Middle frontal gyrus (tissue), 1 donor: Measurements from ENCODE around the gene TMEM253.
A peak's percentile ranks its signal among the peaks of the same experiment; 100 is the strongest.

Experiments
- DNase-seq: peaks from one replicate; pipeline ENCODE4 v3.0.0-alpha.2; 2015; ENCODE audit warnings: low spot score; ENCODE audit errors: extremely low spot score

TMEM253 gene

DNA sequence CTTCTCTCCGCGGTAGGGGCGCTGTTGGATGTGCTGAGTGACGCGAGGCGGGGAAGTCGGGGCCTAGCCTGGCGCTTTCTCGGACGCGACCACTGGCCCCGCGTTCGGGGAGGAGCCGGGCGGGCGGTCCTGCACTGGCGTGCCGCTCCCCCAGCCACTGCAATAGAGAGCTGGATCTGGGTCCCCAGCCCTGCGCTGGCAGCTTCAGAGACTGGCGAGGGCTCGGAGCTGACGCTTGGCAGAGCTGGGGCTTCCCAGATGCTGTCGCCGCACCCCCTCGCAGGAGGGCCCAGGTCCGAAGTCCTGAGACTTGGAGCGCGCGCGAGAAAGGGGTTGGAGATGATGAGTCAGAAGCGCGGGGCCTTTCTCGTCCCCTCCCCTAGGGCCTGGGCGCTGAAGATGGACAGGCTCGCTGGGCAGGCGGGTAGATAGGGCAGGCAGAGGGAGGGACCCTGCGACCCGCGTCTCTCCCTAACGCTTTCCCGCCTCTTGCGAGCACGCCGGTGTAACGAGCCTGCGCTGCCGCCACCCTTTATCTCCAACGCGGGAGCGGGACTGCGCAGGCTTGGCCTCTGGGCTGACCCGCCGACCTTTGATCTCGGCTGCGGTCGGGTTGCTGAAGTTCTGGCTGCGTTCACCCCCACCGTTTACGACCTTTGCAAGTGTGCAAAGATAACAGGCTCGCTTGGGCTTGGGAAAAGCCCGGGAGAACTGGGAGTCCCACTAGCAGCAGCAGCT, 3.0 kb downstream of the TMEM253 start:
- DNase-seq: peak; percentile 93

DNA sequence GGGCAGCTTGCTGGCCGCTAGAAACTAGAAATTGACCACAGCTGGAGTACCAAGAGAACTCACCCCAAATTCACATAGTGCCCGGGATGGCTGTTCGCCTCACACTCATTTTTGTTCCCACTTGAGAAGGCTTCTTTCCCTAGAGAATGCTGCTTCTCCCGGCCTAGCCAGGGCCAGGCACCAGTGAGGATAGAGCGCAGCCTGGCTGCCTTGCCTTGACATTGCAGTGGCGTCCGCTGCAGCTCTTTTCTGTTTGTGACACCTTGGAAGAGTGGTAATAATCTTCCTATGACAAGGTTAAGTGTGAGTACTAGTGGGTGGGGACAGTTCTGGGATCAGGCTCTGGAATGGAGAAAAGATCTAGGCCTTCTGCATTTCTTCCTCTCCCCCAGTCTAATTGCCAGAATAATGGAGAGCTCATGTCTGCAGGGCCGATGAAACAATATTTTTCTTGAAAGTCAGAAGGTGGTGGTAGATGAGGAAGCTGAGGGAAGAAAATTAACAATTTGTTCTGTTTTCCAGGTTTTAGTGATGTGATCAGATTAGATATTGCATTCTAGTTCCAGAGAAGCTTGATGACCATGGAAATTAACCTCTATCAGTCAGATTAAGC, 3.7 kb downstream of the TMEM253 start:
- DNase-seq: peak; percentile 66

DNA sequence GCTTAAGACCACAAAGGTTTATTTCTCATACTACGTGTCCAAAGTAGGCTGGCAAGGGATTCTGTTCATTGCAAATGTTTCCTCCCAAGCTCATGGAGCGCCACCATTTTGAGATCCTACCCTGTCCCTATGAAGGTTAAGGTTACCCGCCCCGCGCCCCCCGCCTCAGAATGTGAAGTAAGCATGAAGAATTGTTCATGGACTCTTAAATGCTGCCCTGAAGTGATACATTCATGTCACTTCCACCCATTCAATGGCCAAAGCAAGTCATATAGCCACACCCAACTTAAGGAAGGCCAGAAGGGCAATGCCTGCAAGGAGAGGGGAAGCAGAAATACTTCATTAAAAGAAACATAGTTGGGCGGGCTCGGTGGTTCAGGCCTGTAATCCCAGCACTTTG, 4.2 kb downstream of the TMEM253 start:
- DNase-seq: no peak

DNA sequence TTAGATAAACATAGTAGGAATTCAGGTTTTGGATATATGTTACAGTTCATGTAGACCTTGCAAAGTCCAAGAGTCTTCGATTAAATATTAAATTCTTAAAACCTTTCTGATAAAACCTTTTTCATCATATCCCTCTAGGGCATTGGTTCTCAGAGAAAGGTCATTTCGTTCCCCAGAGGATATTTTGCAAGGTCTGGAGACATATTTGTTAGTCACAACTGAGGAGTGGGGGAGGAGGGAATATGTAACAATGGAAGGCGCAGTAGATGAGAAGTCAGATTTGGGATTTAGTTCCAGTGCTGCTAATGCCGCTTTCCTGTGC, 5.3 kb downstream of the TMEM253 start:
- no peak for DNase-seq

DNA sequence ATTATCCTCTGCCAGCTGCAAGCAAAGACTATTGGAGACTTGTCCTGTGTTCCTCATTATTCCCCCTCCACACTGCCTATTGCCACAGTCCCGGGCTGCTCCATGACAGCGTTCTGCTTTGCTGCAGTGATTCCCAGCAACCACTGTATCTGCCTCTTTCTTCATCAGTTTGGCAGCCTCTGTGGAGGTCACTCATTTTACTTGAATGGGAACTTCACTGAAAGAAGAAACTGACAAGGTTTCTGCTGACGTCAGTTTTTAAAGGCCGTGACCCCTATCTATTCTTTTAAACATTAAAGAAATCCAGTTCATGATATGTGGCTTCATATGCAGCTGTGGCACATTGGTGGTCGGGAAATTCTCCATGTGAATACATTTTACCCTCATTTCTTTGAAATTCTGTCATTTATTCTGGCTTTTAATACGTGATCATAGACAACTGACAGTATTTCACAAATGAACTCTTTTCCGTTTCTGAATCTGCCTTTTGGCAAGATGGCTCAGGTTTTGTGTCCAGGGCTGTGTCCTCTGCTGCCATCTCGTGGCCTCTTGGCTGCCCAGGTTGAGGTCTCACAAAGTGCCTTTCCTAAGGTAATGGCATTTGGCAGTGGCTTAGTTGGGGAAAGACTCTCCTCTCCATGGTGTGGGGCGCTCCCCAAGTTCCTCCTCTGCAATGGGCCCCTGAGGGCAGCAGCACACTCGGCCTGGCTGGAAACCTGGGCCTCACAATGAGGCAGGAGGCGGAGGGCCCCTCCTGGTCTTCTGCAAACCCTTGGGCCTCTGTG, 5.8 kb downstream of the TMEM253 start:
- DNase-seq: peak; percentile 73

DNA sequence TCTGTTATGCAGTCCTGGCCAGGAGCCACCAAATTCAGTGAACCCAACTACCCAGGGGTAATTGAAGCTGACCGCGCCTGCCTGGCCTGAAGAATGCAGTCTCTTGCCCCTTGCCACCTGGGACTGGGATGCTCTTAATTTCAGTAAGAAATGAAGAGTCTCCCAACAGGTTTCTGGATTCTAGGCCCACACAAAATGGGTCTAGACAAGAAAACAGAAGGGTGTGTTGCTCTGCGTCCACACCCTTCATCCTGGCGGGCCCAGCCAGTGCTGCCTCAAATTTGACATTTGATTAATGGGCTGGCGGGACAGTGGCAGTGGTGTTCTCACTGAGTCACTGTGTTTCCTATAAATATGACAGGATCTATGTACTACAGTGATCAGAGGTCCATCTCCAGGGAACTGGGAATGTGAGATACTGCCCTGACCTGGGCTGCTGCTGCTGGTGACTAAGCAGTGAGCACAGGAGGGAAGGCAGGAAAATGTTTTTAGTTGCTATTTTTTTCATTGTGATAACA, 6.5 kb downstream of the TMEM253 start:
- DNase-seq: no peak

DNA sequence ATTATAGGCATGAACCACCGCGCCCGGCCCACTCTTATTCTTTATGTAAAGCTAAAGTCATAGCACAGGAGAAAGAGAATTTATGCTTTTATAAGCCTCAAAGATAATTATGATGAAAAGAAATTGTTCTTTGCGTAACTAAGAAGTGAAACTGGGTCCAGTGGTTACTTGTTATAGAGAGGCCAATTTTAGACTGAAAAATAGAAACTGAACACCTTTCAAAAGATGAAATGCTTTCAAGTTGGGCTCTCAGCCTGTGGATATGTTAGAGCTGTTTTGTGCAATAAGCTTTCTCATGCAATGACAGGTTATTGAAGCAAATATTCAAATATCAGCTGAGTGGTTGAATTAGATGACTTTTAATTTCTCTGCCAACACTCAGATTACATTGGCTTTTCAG, 7.9 kb downstream of the TMEM253 start:
- no peak for DNase-seq

DNA sequence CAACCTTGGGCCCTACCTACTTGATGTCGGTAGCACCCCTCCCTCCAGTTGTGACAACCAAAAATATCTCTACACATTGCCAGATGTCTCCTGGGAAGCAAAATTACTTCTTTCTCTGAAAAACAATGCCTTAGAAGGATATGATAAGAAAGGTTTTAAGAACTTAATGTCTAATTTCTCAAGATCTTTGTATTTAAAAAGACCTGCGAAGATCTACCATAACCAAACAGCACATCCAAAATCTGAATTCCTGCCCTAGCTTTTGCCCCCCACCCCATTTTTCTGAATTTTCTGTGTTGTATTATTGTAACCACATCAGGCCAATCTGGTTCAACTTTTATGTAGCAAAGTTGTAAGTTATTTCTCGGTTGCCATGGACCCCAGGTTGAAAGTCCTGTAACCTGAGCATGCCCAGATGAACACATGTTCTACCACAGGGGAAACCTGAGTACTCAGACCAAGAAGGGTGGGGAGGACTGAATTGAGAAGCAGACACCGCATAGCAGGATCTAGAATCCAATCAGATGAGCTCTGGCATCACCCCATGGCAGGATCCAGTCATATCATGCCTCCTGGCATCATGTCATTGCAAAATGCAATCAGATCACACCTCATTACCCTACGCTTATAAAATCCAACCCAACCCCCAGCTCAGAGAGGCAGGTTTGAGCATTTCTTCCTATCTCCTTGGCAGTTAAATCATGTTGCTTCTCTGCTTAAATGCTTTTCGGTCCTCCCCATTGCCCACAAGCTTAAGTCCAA, 8.7 kb downstream of the TMEM253 start:
- DNase-seq: no peak

DNA sequence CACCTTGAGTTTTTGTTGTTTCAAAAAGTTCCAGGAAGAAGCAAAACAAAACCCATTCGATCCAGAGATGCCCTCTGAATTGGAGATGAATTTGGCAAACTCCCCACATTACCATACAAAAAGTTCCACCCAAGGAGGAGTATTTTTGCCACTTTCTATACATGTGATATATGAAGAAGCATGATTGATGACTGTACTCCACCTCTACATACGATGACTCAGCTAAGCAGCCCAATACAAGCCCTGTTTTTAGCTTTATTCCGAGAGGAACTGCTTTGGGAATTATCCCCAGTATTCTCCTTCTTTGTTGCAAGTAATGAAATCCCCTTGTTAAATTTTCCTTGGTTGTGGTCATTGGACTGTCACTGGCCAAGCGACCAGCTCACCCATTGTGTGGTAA, 11.4 kb downstream of the TMEM253 start:
- no peak for DNase-seq

DNA sequence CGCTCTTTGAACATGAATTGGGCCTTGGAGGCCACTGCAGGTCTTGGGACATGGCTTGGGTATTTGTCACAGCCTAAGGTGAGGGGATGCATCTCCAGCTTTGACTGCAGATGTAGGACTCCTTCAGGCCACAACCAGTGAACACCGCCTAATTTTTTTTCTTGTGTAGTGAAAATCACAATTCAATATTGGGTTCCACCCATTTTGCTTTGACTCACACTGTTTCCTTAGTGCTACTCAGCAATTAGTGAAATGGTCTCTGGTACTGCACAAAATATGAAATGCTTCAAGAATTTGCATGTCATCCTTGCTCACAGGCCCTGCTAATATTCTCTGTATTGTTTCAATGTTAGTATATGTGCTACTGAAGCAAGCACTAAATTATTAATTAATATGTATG, 12.5 kb downstream of the TMEM253 start:
- DNase-seq: no peak

DNA sequence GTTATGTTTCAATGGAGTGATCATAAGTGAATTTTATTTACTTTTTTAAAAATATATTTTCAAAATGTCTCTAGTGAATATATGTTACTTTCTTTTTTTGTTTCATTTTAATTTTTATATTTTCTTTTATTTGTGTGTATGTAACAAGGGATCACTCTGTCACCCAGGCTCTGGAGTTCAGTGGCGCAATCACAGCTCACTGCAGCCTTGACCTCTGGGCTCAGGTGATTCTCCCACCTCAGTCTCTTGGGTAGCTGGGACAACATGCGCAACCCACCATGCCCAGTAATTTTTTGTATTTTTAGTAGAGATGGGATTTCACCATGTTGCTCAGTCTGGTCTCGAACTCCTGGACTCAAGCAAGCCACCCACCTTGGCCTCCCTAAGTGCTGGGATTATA, 18.1 kb downstream of the TMEM253 start:
- no peak for DNase-seq

DNA sequence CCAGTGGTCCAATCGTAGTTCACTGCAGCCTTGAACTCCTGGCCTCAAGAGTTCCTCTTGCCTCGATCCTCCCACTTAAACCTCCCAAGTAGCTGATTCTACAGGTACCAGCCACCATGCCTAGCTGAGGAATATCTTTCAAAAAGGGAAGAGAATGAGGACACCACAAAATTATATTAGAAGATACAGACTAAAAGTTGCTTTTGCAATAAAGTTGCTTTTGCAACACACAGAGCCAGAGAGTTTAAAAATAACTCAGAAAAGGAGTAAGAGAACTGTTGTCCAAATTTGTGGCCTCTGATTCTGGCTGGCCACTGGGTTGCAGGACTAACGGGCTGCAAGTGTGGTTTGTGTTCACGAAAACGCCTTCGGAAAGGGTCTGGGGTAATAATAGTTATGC, 19.8 kb downstream of the TMEM253 start:
- DNase-seq: no peak

DNA sequence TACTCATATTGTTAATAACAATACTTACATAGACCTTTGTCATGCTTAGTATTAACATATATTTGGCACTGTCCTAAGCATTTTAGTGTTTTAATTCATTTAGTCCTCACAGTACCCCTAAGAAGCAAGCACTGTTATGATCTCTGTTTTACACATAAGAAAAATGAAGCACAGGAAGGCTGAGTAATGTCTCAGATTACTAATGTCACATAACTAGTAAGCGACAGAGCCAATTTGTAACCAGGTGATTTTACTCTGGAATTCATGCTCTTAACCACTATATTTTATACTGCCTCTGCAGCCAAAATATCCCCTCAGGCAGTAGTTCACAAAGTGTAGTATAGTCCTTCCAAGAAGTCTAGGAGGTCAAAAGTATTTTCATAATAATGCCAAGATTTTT, 20.3 kb downstream of the TMEM253 start:
- no peak for DNase-seq

DNA sequence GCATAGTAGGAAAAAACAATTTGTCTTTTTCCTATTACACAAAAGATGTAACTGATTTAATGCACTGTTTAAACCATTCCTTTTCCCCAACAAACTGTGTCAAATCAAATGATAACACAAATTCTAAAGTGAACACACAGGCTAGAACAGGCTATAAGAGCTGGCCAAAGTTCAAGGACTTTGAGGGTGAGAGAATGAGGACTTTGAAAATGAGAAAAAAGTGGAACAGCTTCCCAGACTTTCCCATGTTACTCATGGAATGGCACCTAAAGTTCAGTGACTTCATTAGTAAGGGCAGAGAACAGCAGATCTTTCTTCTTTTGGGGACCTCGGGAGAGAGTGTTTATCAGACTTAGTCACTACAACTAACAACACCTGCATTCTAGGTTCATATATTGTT, 22.6 kb downstream of the TMEM253 start:
- DNase-seq: no peak

DNA sequence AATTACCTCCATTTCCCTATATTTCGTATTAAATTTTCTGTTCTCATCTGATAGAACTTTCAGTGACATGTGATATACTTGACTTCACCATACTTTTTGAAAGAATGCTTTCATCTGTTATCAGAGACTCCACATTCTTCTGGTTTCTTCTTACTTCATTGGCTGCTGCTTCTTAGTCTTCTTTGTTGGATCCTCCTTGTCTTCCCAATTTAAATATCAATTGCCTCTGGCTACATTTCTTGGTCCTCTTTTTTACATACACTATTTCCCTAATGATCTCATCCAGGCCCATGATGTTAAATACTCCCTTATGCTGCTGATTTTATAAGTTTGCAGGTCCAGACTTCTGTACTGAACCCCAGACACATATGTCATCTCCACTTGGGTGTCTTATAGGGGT, 33.0 kb downstream of the TMEM253 start:
- no peak for DNase-seq

DNA sequence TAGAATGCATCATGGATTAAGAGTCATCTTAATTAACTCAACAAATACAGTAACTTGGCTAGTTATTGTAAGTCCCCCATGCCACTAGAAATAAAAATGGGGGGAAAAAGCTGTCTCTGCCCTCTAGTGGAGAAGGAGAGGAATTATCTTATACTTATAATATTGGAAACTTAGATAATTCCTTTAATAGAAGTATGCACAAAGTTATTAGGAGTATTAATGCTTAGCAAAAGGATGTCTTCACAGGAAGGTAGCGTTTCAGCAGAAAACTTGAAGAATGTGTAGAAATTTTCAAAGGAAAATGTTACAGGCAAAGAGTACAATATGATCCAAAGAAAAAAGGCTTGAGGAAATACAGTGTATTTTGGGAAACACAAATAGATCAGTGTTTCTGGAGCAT, 35.2 kb downstream of the TMEM253 start:
- no peak for DNase-seq

DNA sequence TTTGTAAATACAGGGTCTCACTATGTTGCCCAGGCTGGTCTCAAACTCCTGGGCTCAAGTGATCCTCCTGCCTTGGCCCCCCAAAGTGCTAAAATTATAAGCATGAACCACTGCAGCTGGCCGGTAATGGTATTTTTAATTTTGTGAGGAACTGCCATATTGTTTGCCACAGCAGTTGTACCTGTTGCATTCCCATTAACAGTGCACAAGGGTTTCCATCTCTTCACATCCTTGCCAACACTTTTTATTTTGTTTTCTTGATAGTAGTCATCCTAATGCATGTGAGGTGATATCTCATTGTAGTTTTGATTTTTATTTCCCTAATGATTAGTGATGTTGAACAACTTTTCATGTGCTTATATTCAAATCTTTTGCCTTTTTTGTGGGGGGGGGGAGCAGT, 41.5 kb downstream of the TMEM253 start:
- no peak for DNase-seq

DNA sequence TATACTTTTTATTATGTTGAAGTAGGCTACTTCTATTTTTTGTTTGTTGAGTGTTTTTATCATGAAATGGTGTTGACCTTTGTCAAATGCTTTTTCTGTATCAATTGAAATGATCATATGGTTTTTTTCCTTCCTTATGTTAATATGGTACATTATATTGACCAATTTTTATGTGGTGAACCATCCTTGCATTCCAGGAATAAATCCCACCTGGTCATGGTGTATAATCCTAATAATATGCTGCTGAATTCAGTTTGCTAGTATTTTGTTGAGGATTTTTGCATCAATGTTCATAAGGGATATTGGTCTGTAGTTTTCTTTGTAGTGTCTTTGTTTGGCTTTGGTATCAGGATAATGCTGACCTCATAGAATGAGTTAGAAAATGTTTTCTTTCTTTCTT, 44.6 kb downstream of the TMEM253 start:
- DNase-seq: no peak

DNA sequence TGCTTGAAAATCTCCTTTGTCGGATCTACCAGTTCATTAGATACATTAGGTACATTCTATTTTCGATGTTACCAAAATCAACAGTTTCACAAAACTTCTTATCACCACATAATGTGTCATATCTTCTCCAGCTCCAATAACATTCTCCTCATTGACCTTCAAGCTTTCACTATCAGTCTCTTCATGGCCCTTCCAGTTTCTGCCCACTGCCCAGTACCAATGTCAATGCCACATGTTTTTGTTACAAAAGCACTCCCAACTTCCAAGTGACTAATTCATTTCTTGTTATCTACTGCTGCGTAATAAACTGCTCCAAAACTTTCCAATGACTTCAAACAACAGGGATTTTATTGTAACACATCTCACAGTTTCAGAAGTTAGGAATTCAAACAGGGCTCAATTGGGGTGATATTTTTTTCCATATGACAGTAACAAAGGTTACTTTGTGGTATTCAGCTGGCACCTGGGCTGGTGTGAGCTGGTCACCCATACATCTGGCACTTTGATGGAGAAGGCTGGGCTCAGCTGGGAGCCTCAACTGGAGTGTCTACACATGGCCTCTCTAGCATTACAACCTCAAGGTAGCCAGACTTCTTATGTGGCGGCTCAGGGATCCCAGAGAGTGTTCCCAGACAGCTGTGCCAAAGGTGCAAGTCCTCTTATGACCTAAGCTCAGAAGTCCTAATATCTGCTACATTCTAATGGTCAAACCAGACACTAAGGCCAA, 48.9 kb downstream of the TMEM253 start:
- DNase-seq: no peak
